Memory B cell (primary cell): Measurements from ENCODE around the gene HTR4.
A peak's percentile ranks its signal among the peaks of the same experiment; 100 is the strongest.
"Not testable (repeated sequence)": the region's sequence is repeated elsewhere in the genome, so short reads cannot be mapped to it uniquely, and the experiment has no call there.

Experiments
- ATAC-seq: fragments of 150-1000 bp; cut with Tn5 transposase; 2 replicates; pipeline ENCODE4 v1.10.0; 2021; ENCODE audit warnings: low read depth, mild to moderate bottlenecking, moderate library complexity
- DNase-seq, 2 donors: peaks; one replicate each; pipeline ENCODE4 v3.0.0; 2022; ENCODE audit warnings: low spot score in 2 of 2
- H3K27ac Mint-ChIP-seq: one replicate; pipeline ENCODE4 v1.8.0; 2022; ENCODE audit warnings: mild to moderate bottlenecking, moderate library complexity, mixed read lengths
- H3K27me3 Mint-ChIP-seq: one replicate; pipeline ENCODE4 v1.8.0; 2022; ENCODE audit warnings: mixed read lengths
- H3K36me3 Mint-ChIP-seq: one replicate; pipeline ENCODE4 v1.8.0; 2022; ENCODE audit warnings: mild to moderate bottlenecking, mixed read lengths
- H3K4me1 Mint-ChIP-seq: one replicate; pipeline ENCODE4 v1.8.0; 2022; ENCODE audit warnings: mixed read lengths
- H3K4me3 Mint-ChIP-seq: one replicate; pipeline ENCODE4 v1.8.0; 2022; ENCODE audit warnings: mild to moderate bottlenecking, moderate library complexity, mixed read lengths
- H3K9me3 Mint-ChIP-seq: one replicate; pipeline ENCODE4 v1.8.0; 2022; ENCODE audit warnings: mixed read lengths

Gene HTR4

GRCh38 chr5:148482697-148483462 is 171.4 kb downstream of the HTR4 start:
- Mint-ChIP-seq H3K4me1 (peaks cover 6% of the 10 kb centered on the region), H3K9me3 (no peaks in the 10 kb centered on the region), H3K27ac (no peak overlapping the region), H3K4me3 (no peak overlapping the region), H3K27me3 (peaks cover 22% of the 10 kb centered on the region), H3K36me3 (no peaks in the 10 kb centered on the region)
- DNase-seq (peak; percentile 38 to 44), ATAC-seq (peak; percentile 41)

- H3K4me3 Mint-ChIP-seq: no peak overlapping the region
- H3K4me1 Mint-ChIP-seq: peaks cover 6% of the 10 kb centered on the region
- no peaks in the 10 kb centered on the region for H3K36me3 Mint-ChIP-seq
- ATAC-seq: no peak
- H3K9me3 Mint-ChIP-seq: no peaks in the 10 kb centered on the region
- H3K27me3 Mint-ChIP-seq: peaks cover 21% of the 10 kb centered on the region
- no peak overlapping the region for H3K27ac Mint-ChIP-seq
- no peak for DNase-seq
Measured at GRCh38 chr5:148482196-148482595, 172.1 kb downstream of the HTR4 start.

- Mint-ChIP-seq H3K27me3 (peaks cover 16% of the 10 kb centered on the region), H3K4me3 (no peak overlapping the region), H3K27ac (no peak overlapping the region), H3K4me1 (peaks cover 2% of the 10 kb centered on the region), H3K36me3 (no peaks in the 10 kb centered on the region), H3K9me3 (no peaks in the 10 kb centered on the region)
- no peak for DNase-seq
- ATAC-seq: no peak
Measured at GRCh38 chr5:148477429-148477828, 176.9 kb downstream of the HTR4 start.

- Mint-ChIP-seq H3K27me3 (peaks cover 16% of the 10 kb centered on the region), H3K9me3 (no peaks in the 10 kb centered on the region), H3K4me3 (no peak overlapping the region), H3K36me3 (no peaks in the 10 kb centered on the region), H3K4me1 (no peaks in the 10 kb centered on the region), H3K27ac (no peak overlapping the region)
- ATAC-seq (no peak), DNase-seq (no peak)
Measured at GRCh38 chr5:148476302-148476701, 178.0 kb downstream of the HTR4 start.

- Mint-ChIP-seq H3K4me3 (no peak overlapping the region), H3K36me3 (no peaks in the 10 kb centered on the region), H3K27ac (no peak overlapping the region), H3K9me3 (no peaks in the 10 kb centered on the region), H3K27me3 (peaks cover 16% of the 10 kb centered on the region), H3K4me1 (no peaks in the 10 kb centered on the region)
- no peak for ATAC-seq
- no peak for DNase-seq
Measured at GRCh38 chr5:148474025-148474511, 180.3 kb downstream of the HTR4 start.

GRCh38 chr5:148471379-148471778 is 182.9 kb downstream of the HTR4 start:
- no peak overlapping the region for H3K27ac Mint-ChIP-seq
- DNase-seq (no peak), ATAC-seq (no peak)
- H3K4me3 Mint-ChIP-seq: no peak overlapping the region
- no peaks in the 10 kb centered on the region for H3K4me1 Mint-ChIP-seq
- H3K27me3 Mint-ChIP-seq: peaks cover 5% of the 10 kb centered on the region
- H3K36me3 Mint-ChIP-seq: no peaks in the 10 kb centered on the region
- H3K9me3 Mint-ChIP-seq: no peaks in the 10 kb centered on the region

GRCh38 chr5:148469501-148469935 is 184.8 kb downstream of the HTR4 start:
- no peak overlapping the region for H3K4me3 Mint-ChIP-seq
- no peaks in the 10 kb centered on the region for H3K9me3 Mint-ChIP-seq
- peaks cover 5% of the 10 kb centered on the region for H3K27me3 Mint-ChIP-seq
- no peak for ATAC-seq
- no peak for DNase-seq
- H3K36me3 Mint-ChIP-seq: no peaks in the 10 kb centered on the region
- H3K4me1 Mint-ChIP-seq: no peaks in the 10 kb centered on the region
- no peak overlapping the region for H3K27ac Mint-ChIP-seq

GRCh38 chr5:148468746-148469145 is 185.6 kb downstream of the HTR4 start:
- H3K4me3 Mint-ChIP-seq, H3K9me3 Mint-ChIP-seq, DNase-seq, ATAC-seq, H3K27me3 Mint-ChIP-seq, H3K27ac Mint-ChIP-seq, H3K4me1 Mint-ChIP-seq, H3K36me3 Mint-ChIP-seq: not testable (repeated sequence)

GRCh38 chr5:148467958-148468357 is 186.4 kb downstream of the HTR4 start:
- Mint-ChIP-seq H3K27me3 (peaks cover 5% of the 10 kb centered on the region), H3K4me1 (no peaks in the 10 kb centered on the region), H3K4me3 (no peak overlapping the region), H3K36me3 (no peaks in the 10 kb centered on the region), H3K27ac (no peak overlapping the region), H3K9me3 (no peaks in the 10 kb centered on the region)
- DNase-seq: no peak
- ATAC-seq: no peak

- Mint-ChIP-seq H3K27me3 (no peaks in the 10 kb centered on the region), H3K9me3 (no peaks in the 10 kb centered on the region), H3K27ac (no peak overlapping the region), H3K4me1 (no peaks in the 10 kb centered on the region), H3K4me3 (no peak overlapping the region), H3K36me3 (no peaks in the 10 kb centered on the region)
- DNase-seq (no peak), ATAC-seq (no peak)
Measured at GRCh38 chr5:148466236-148466580, 188.1 kb downstream of the HTR4 start.

- no peaks in the 10 kb centered on the region for H3K36me3 Mint-ChIP-seq
- no peaks in the 10 kb centered on the region for H3K27me3 Mint-ChIP-seq
- no peak for DNase-seq
Measured at GRCh38 chr5:148465381-148466235, 188.7 kb downstream of the HTR4 start.

GRCh38 chr5:148459669-148460068 is 194.7 kb downstream of the HTR4 start:
- Mint-ChIP-seq H3K4me3 (no peak overlapping the region), H3K4me1 (peaks cover 2% of the 10 kb centered on the region), H3K27me3 (peaks cover 16% of the 10 kb centered on the region), H3K36me3 (no peaks in the 10 kb centered on the region), H3K9me3 (no peaks in the 10 kb centered on the region), H3K27ac (no peak overlapping the region)
- ATAC-seq (no peak), DNase-seq (no peak)

More at GRCh38 chr5:148465381-148466235, 188.7 kb downstream of the HTR4 start:
- H3K4me3 Mint-ChIP-seq: no peak overlapping the region
- no peak overlapping the region for H3K27ac Mint-ChIP-seq
- ATAC-seq: no peak
- no peaks in the 10 kb centered on the region for H3K4me1 Mint-ChIP-seq
- no peaks in the 10 kb centered on the region for H3K9me3 Mint-ChIP-seq

GRCh38 chr5:148458036-148458888 is 196.1 kb downstream of the HTR4 start:
- Mint-ChIP-seq H3K9me3 (no peaks in the 10 kb centered on the region), H3K36me3 (no peaks in the 10 kb centered on the region), H3K4me1 (peaks cover 2% of the 10 kb centered on the region), H3K4me3 (no peak overlapping the region), H3K27ac (no peak overlapping the region), H3K27me3 (peaks cover 20% of the 10 kb centered on the region)
- DNase-seq (no peak), ATAC-seq (no peak)
